Measurements from ENCODE around the gene NOTCH2.

Gene NOTCH2

DNA sequence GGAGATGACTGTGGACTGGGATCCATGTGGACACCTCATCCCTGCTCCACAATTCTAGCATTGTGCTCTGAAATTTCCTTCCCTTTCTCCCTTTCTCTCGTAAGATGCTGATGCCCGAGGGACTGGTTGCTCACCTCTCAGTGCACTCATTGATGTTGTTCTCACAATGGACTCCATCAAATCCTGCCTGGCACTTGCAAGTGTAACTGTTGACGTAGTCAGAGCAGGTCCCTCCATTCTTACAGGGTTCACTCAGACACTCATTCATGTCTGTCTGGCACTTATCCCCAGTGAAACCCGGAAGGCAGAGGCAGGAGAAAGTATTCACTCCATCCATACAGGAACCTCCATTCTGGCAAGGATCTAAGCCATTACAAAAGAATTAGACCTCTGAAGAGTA lies 128.1 kb downstream of the NOTCH2 start:
- no peak for DNase-seq (ENCODE audit: low read depth)

DNA sequence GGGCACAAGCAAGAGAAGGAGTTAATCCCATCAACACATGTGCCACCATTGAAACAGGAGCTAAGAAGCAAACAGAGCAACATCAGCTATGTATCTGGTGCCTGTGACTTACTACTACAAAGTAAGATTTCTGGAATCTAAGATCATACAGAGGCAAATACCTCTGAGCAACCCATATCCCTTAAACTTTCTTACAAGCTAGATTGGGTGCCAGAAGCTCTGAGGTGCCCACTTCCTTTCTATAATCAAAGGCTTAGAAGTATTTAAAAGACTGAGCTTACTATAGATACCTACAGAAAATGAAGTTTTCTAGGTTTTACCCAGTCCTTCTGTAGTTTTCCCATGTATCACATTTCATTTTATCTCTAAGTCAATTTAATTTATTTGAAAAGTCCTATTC lies 128.8 kb downstream of the NOTCH2 start:
- DNase-seq (ENCODE audit: low read depth) = no peak

DNA sequence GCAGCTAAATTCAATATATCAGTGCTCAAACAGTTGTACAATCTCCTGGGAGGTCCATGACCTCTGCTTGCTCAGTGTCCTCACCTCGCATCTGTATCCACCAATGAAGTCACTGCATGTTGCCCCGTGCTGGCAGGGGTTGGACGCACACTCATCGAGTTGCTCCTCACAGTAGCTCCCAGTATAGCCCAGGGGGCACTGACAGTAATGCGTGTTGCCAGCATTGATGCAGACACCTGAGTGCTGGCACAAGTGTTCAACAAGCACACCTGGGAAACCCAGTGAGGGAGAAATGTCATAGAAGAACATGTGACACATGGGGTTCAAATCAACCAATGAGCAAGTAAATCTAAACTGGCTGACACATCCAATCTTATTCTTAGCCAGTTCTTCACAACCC lies 132.3 kb downstream of the NOTCH2 start:
- DNase-seq (ENCODE audit: low read depth) = no peak

DNA sequence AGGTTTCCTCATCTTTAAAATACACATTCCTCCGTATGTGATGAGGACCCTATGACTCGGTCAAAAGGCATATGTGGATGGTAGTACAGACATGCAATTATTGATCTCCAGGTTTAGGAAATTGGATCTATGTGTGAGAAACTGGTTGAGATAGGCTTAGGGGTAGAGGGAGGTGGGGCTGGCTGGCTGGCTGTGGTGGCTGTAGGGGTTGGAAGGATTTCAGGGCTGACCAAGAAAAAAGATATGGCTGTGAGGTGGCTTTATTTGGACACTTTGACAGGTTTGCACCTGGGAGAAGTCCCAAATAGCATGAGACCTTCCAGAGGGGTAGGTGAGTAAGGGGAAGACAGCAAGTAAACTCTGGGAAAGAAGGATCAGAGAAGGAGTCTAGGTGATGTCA lies 133.5 kb downstream of the NOTCH2 start:
- no peak for DNase-seq (ENCODE audit: low read depth)

DNA sequence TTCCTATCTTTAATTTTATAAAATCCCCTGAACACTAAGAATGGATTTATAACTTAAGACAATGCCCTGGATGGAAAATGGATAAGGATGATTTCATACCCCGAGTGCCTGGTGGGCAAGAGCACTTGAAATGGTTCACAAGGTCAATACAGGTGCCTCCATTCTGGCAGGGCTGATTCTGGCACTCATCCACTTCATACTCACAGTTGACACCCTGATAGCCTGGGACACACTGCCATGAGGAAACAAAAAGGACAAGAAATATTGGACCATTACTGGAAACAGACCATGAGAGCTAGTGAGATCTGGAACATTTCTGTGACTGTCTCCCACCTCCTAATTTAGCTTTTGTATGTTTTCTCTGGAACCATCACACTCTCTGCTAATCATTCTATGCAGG lies 134.1 kb downstream of the NOTCH2 start:
- no peak for DNase-seq (ENCODE audit: low read depth)

DNA sequence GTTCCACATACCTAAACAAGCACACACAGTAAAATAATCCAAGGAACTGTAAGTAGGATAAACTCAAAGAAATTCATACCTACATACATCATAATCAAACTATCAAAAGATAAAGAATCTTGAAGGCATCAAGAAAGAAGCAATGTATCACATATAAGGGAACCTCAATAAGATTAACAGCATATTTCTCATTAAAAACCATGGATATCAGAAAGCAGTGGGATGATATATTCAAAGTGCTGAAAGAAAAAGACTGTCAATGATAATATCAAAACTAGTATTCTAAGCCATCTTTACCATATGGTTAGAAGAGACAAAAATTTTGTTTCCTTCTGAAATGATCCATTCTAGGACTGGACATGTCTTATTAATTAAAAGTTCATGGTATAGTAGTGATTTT lies 136.1 kb downstream of the NOTCH2 start:
- DNase-seq (ENCODE audit: low read depth) = no peak

DNA sequence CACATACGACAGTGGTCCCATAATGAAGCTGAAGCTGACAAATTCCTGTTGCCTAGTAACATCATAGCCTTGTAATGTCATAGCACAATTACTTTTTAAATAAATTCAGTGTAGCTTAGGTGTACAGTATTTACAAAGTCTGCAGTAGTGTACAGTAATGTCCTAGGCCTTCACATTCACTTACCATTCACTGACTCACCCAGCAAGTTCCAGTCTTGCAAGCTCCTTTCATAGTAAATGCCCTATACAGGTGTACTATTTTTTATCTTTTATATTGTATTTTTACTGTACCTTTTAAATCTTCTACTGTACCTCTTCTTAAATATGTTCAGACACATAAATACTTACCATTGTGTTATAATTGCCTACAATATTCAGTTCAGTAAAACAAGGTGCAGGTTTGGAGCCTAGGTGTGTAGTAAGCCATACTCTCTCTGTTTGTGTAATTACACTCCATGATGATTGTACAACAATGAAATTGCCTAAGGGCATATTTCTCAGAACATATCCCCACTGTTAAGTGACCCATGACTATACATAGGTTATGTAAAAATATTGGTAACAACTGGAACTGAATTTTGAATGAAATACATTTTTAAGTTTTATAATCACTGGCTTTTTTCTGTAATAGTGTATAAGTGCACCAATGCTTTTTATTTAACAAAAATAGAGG lies 139.7 kb downstream of the NOTCH2 start:
- DNase-seq (ENCODE audit: low read depth) = no peak

DNA sequence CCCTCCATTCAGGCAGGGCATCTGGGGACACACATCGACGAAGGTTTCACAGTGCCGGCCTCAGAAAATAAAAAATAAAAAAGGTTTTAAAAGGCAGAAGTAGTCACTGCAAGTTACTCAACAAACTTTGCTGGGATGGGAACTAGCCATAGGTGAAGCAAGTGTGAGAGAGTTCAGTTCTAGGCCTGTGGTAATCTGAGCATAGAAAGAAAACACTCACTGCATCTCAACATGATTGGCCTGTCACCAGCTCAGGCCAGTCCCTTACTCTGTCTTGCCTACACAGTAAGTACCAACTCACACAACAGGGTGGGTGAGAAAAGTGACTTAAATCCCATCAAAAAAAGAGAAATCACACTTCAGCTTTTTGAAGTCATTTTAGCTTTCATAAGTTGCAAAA lies 142.9 kb downstream of the NOTCH2 start:
- DNase-seq (ENCODE audit: low read depth) = no peak

DNA sequence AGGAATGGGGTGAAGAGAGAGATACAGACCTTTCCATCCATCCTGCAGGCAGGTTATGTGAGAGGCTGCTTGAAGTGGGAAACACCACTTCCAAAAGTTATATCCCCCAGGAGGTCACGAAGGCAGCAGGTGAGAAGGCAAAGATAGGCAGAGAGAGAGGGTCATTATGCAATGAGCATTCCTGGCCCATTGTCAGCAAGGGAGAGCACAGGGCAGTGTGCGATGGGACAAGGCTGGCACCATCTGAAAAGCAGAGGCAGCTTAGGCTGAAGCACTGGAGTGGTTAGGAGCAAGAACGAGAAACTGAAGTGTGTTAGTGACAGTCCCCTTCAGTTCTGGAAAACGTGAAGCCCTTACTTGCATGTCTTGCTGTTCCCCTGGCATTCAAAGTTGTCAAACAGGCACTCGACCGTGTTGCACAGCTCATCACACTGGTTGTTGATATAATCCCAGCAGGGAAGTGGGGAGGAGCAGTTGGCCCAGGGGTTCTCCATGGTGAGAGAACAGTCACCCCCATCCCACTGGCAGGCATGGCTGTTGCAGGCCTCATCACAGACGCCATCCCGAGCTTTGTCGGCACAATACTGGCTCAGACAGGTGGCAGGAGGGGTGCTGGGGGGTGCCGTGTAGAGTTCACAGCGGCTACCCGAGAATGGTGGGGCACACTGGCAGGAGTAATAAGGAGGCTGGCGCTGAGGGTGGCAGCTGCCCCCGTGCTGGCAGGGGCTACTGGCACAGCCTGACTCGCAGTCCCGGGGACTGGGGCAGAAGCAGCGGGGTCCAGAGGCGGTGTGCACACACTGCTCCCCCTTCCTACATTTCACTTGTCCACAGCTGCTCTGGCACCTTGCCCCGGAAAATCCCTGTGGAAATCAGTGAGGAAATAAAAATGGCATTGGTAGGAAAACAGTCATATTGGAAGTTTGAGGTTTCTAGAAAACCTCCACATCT lies 144.2 kb downstream of the NOTCH2 start:
- no peak for DNase-seq (ENCODE audit: low read depth)

DNA sequence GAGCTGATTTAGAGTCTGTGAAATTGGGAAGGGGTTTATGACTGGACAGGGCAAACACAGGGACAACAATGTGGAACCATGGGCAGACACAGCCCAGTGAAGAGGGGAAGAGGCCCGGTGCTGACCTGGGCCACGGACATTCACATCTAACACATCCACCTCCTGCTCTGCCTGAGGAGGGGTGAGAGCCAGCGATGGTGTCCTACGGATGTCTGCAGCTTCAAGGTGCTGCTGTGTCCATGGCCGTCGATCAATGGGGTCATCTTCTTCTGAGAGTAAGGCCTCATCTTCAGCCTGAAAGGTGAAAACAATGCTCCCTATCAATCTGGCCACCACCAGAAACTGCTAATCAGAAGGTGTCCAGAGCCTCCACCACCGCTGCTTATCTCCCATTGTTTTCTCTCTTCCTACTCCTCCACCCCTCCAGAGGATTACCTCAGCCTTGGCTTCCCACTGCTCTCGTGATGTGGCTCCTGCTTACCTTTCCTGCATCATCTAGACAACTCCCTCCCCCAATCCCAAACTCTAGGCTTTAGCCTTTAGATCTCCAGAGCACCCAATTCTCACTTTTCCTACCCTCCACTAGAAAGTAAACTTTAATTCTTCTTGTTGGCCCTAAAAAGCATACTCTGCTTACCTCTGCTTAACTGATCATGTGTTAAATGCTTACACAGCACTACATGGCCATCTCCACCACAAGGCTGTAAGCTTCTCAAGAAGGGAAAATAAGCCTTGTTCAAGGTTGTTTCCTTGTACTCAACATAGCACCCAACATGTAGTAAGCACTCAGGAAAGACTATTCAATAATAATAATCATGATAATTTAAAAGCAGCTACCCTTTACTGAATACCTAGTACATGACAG lies 149.1 kb downstream of the NOTCH2 start:
- no peak for DNase-seq (ENCODE audit: low read depth)

DNA sequence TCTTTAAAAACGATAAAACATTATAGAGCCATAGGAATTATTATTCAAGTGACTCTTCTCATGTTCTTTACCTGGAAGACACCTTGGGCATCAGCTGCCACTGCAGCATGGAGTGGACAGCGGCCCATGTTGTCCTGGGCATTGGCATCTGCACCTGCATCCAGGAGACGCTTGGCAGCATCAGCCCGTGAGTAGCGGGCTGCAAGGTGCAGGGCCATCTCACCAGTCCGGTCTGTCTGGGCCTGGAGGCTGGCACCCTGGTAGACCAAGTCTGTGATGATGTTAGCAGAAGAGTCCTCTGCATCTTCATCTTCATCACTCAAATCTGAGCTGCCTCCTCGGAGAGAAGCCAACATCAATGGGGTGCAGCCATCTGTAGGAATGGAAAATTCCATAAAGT lies 150.2 kb downstream of the NOTCH2 start:
- no peak for DNase-seq (ENCODE audit: low read depth)

DNA sequence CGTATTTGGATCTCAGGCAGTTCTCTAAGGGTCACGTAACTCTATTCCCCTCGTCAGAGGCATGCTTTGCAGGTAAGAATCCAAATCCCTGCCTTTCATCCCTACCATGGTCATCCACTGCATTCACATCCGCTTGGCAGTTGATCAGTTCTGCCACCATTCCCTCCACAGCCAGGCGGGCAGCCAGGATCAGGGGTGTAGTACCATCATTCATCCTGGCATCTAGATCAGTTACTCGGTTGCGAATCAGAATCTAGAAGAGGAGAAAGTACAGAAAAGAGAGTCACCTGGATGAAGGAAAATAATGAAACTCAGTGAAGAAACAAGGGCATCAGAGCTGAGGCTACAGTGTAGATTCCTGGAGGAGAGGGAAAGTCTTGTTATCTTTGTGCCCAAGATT lies 151.2 kb downstream of the NOTCH2 start:
- DNase-seq (ENCODE audit: low read depth) = no peak

DNA sequence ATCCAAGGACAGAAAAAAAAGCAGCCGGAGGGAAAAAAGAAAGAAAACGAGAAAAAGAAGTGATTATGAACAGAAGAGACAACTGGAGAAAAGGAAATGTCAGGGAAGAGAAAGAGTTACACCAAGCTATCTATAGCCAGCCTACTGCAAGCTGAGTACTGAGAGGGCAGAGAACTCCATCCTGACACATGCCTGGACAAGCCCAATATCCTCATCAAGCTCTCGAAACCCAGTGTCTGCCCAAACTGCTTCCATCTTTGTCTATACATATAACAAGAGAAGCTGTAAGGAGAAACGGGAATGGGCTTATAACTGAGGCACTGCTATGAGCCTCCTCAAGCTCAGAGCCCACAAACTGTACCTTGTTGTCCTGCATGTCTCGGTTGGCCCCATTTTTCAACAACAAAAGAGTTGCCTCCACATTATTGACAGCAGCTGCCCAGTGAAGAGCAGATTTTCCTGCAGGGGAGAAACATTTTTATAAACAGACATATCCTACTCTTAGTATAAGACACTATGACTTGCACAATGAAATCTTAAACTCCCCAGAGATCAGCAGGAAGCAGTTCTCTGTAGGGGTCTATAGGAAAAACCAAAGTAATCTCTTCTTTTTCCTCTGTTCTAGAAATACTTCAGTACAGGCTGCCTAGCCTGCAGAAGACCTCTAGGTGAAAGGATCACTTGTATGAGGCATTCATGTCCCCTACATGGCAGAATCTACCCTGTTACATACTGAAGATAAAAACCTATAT lies 152.0 kb downstream of the NOTCH2 start:
- no peak for DNase-seq (ENCODE audit: low read depth)

DNA sequence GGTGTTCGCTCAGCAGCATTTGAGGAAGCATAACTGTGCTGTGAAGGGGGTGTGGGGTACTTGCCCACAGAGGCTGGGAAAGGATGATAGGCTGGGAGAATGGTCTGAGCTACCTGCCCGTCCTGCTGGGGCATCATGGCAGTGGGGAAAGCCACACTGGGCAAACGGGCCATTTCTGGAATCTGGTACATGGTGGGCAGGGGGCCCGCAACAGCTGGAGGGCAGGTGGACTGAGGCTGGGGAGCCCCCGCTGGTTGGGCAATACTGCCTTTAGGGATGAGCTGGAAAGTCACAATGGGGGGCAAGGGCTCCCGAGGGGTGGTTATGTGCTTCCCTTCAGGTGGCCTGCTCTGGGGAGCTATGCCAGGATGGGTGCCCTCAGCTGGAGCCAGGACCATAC lies 153.9 kb downstream of the NOTCH2 start:
- DNase-seq (ENCODE audit: low read depth) = no peak

DNA sequence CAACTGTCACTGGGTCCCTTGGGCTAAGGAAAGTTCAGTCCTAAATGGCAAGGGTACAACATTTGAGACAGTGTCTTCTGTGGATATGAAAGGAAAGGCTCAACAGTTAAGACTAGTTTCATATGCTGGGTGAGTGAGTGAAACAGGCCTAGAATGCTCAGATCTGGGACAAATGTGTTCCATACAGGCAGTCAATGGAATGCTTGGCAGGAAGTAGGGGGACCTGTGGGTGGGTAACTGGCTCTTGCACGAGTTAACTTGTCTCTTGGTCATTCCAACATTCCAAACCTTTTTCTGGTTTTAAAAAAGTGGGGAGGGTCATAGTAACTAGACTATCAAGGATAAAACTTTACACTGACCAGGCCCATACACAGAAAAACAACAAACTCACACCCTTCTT lies 155.4 kb downstream of the NOTCH2 start:
- DNase-seq (ENCODE audit: low read depth) = no peak

DNA sequence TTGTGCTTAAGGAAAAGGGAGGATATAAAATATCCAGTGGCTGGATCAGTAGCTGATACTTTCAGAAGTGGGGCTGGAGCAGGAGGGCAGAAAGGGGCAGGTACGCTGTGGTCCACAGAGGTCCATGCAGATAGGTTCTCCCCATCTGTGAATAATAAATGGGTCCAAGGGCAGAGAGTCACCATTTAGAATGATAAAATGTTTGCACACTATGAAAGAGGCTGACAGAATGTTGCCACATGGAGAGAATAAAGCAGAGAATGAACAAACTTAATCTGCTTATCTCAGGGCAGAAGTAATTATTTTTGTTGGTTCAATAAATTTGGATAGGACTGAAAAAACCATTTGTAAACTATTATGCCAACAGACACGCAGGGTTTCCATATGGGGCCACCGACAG lies 156.5 kb downstream of the NOTCH2 start:
- no peak for DNase-seq (ENCODE audit: low read depth)

DNA sequence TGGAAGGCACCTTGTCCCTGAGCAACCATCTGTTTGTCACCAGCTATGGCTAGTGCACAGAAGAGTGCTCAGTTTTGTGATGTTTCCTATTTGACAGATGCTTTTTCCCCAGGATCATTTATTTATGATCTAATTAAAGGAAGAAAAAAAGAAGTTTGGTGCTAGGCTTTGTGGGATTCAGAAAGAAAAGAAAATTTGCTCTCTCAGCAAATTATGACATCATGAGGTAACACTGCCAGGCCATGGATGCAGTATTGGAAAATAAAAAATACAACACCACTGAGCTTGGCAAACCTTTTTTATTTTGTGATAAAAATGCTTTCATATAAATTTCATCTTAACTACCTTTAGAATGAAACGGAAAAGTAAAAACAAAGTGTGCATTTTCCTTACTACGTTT lies 157.7 kb downstream of the NOTCH2 start:
- DNase-seq (ENCODE audit: low read depth) = no peak

DNA sequence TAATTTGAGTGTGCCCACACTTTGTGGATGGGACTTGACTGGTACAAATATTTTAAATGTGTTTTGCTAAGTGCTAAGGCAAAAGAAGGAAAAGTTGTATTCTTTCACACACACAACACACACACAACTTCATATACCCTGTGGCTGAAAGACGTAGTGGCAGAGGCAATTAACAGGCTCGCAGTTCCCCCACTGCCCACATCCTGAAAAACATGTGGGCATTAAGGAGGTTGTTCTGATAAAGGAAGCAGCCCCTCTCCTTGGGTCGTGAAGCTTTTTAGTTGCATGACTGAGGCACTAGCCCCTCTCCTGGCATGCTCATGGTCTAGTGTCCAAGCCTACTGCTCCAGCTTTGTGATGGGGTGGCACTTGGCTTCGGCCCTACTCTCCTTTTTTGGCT lies 158.8 kb downstream of the NOTCH2 start:
- DNase-seq (ENCODE audit: low read depth) = peak; percentile 14

DNA sequence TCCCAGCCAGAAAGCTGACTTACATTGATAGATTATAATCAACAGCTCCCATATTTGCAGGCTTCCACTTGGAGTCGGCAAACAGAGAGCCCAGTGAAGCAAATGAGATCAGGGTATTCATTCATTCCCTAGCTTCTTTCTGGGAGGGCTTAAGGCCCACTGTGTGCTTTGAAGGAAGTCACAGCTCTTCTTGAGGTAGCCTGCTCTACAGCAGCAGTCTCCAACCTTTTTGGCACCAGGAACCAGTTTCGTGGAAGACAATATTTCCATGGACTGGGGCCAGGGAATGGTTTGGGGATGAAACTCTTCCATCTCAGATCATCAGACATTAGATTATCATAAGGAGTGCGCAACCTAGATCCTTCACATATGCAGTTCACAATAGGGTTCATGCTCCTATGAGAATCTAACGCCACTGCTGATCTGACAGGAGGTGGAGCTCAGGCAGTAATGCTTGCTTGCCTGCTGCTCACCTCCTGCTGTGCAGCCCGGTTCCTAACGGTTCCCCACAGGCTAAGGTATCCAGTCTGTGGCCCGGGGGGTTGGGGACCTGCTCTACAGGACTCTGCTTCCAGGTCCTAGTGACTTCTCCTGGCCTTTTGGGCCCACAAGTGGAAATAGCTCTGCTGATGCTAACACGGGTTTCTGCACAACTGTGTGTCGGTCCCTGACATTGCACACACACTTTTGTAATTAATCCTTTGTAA lies 159.4 kb downstream of the NOTCH2 start:
- DNase-seq (ENCODE audit: low read depth) = no peak

DNA sequence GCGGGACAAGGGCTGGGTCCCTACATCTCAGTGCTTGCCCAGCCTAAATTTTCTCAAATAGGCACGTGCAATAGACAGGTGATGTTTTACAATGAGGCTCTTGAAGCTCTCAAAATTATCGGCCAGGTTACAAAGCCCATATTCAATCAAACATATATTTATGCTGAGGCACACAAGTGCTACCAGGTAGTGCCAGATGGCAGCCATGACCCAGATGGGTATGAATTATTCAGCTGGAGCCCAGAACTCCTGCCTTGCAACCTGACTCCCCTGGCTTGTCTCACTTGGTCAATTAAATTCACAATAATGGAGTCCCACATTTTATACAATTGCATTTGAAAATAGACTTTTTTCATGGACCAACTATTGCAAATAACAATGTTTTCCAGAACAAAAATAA lies 160.8 kb downstream of the NOTCH2 start:
- no peak for DNase-seq (ENCODE audit: low read depth)

DNA sequence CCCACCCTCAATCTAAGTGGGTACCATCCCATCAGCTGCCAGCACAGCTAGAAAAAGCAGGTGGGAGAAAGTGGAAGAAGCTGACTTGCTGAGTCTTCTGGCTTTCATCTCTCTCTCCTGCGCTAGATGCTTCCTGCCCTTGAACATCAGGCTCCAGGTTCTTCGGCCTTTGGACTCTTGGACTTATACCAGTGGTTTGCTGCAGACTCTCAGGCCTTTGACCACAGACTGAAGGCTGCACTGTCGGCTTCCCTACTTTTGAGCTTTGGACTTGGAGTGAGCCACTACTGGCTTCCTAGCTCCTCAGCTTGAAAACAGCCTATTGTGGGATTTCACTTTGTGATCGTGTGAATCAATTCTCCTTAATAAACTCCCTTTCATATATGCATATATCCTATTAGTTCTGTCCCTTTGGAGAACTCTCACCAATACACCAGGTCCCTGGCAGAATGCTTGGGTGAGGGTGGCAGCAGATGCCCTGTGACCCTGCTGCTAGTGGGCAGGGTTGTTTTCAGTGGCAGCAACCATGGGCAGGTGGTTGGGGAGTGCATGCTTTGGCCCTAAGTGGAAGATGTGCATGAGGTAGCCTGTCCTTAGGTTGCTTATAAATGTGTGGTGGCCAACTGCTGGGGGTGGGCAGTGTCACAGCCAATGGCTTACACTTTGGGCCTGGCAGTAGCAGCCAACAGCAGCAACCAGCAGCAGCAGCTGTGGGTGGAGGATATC lies 162.4 kb downstream of the NOTCH2 start:
- no peak for DNase-seq (ENCODE audit: low read depth)

All from CMK (cell line).